Forelimb muscle (tissue), 1 donor: ENCODE data around the gene TMEM72. TPM values are rescaled to one million over a fixed set of nuclear protein-coding genes. Genes with fewer than 3 reads are reported as not detected.
"Not testable (repeated sequence)": the region's sequence is repeated elsewhere in the genome, so short reads cannot be mapped to it uniquely, and the experiment has no call there.

Experiments used
- DNase-seq: peaks from one replicate; pipeline ENCODE4 v3.0.0-alpha.2; 2013; ENCODE audit warnings: low read depth
- polyA plus RNA-seq: library from polyadenylated mRNA; unstranded; fragments of 120-200 nt; gene quantifications from one replicate; pipeline ENCODE4 v1.2.1, GENCODE V29; 2013; ENCODE audit not compliant: insufficient read length

Gene TMEM72
- 0.18 TPM for polyA plus RNA-seq

DNA sequence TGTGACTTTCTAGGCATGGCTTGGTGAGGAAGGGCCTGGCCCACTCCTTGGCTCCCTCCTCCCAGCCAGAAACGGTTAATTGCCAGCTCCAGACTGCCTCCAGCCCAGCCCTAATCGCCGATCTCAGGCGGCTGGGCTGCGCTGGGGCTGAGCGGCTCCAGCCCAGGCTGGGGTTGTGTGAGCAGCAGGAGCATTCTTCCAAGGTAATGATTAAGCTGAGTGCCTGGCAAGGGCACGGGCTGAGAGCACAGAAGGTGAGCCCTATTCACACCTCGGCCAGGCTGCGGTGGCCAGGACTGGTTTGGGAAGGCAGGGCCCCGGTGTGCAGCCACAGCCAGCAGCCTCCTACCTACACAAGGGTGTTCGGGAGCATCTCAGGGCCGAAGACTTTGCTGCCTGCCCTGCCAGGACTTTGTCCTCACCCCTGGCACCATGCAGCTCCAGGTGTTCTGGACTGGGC is at the start of gene TMEM72:
Gene TMEM72, plus strand, starts transcription at position 257 of the 460 bp plus-strand sequence. Its CDS starts 176 bp downstream, at position 433.
- no peak for DNase-seq

DNA sequence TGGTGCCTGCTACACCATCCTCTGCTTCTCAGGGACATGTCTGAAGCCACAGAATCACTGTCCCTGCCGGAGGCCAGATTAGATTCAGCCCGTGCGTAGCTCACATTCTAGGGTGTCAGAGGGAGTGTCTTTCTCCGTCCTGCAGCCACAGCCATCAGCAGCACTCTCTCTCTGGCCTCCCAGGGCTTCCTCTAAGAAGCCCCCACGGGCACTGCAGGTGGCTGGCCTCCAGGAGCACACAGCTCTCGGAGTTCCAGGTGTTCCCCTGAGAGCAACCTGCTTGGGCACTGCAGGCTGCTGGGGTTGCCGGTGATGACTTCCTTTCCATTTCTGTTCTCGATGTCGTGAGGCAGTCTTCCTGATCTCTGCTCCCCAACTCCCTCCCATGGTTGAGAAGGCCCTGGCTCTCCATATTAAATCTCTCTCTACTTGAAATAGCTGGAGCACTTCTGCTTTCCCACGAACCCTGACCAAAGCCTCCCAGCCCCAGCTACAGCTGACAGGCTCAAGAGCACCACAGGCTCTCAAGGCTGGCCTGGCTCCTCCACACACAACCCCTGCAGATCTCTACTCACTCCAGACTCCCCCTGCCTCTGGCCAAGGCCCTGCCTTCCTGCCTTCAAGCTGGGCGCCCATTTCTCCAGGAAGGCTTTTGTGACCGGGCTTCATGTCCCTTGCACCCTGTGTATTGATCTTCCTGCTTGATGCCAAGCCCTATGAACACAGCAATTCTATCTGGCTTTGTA is 49.0 kb upstream of the TMEM72 start:
- DNase-seq = no peak

DNA sequence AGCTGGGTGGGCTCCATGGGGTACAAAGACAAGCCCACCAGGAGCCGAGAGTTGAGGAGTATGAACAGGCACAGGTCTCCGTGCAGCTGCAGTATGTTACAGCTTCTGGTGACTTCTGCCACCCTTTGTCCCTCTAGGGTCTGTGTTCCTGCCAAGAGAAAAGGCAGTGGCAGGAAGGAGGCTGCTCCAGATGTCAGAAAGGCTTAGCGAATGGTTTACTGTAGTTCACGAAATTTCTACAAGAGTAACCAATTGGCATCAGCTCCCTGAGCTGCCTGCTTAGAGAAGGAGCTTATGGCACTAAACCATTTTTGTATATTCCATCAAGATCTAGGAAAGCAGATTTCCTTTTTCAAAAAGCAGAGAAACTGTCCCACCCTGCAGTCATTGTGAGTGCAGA is 48.2 kb upstream of the TMEM72 start:
- DNase-seq = no peak

DNA sequence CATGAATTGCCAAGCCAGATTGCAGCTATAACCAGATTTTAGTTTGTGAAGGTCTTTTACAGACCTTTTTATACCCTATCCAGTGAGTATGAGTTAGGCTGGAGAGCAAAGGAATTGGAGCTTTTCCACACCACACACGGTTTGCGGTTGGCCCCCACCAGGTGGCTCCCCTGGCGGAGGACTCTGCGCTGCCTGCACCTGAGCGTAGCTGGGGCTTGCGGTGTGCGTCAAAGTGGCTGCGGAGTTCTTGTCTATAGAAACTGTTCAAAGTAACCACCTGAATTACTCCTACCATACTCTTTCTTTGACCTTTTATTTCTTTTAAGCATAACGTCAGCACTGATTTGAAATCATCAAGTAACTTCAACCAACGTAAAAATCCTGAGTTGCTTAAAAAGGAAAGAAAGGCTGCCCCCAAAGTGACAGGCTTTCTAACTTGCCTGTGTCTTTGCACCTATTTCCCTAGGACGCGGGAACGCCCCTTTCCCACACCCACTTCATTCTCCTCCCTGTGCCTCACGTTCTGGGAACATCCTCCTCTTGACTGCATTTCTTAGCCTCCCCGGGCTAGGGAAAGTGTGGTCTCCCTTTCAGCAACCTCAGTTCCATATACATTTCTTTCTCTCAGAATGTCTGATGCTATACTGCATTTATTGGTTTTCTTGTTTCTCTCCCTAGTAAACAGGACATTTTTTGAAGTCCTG is 47.6 kb upstream of the TMEM72 start:
- no peak for DNase-seq

DNA sequence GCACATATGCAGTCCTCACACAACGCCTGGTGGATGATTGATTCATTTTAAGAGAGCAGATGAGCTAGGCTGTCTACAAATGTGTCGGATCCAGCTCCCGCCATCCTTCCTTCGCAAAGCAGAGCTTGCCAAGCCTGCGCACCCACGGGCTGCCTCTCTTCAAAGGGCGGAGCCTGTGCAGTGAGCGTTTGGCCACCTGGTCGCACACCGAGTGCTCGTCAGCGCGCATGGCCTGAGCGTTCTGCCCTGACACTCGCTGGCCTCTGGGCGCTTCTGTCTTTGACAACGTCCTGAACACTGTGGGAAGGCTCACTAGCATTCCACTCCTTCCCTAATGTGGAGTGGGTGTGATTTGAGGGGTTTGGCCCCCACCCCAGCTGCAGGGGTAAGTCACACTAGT is 47.1 kb upstream of the TMEM72 start:
- no peak for DNase-seq

DNA sequence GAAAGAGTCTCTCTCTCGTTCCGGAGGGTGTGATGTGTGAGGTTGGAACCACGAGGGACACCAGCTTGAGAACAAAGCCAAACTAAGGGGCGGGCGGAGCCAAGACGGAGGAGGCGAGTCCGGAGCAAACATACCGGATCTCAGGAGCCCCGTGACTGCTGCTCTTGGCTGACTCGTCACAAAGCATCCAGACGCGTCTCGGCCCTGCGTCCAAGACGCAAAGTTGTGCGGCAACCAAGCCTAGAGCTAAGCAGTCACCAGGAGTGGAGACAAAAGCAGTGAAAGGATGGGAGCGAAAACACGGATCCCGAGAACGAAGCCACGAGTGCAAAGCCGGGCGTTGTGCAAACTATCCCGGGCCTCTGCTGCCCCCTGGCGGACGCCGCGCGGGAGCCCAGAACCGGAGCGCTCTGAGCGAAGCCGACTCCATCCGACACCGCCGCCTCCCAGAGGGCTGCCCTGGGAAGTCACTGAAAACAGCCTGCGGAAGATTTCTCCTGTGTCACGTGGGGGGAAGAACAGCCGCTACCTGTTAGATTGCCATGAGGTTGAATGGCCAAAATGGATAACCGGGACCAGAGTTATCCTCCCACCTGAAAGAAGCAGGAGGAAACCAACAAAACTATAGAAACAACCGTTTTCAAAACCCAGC is 46.4 kb upstream of the TMEM72 start:
- DNase-seq = peak; percentile 82

DNA sequence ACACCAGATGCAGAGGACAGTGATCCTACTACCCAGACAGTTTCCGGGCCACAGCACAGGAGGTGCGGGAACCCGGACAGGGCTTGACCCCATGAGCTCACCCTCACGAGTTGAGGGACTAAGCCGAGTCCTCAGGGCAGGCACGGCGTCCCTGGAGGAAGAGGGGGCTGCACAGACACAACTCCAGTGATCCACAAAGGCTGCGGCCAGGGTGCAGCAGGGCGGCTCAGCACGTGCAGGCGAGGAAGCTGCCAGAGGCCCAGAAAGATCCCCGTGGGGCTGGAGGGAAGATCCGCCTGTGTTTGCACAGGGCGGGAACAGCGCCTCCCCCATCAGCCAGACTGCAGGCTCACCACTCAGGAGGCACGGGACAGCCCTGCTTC is 45.9 kb upstream of the TMEM72 start:
- no peak for DNase-seq

DNA sequence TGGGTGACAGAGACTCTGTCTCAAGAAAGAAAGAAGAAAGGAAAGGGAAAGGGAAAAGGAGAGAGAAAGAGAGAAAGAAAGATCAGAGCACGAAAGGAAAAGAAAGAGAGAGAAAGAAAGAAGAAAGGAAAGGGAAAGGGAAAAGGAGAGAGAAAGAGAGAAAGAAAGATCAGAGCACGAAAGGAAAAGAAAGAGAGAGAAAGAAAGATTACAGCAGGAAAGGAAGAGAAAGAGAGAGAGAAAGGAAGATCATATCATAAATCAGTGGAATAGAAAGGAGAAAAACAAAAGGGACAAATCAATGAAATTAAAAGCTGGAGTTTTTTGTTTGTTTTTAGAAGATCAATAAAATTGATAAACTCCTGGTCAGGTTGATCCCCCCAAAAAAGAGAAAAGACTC is 44.8 kb upstream of the TMEM72 start:
- not testable (repeated sequence) for DNase-seq

DNA sequence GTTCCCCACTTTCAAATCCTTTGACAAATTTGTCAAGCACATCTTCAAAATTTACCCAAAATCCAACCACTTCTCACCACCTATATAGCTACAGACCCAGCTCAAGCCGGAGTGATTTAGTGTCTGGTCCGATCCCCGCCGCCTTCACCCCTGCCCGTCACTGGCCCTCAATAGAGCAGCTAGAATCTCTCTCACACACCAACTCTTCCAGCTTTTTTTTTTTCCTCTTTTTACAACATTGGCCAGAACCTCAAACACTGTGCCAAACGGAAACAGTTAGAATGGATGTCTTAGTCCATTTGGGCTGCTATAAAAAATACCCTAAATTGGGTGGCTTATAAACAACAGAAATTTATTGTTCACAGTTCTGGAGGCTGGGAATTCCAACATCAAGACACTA is 41.1 kb upstream of the TMEM72 start:
- DNase-seq = no peak

DNA sequence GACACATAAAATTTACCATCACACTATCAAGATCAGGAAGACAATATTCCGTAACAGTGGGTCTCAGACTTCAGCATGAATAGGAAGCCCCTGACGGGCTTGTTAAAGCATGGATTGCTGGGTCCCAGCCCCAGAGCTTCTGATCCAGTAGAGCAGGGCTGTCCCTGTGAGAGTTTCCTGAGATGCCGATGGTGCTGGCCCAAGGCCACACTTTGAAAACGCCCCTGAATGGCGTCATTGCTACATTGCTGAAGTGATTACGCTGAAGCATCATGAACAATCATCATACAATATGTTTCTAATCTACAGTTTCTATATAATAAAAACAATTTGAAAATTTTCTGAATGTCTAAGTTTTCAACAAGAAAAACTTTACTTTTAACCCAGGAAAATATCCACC is 38.0 kb upstream of the TMEM72 start:
- no peak for DNase-seq

DNA sequence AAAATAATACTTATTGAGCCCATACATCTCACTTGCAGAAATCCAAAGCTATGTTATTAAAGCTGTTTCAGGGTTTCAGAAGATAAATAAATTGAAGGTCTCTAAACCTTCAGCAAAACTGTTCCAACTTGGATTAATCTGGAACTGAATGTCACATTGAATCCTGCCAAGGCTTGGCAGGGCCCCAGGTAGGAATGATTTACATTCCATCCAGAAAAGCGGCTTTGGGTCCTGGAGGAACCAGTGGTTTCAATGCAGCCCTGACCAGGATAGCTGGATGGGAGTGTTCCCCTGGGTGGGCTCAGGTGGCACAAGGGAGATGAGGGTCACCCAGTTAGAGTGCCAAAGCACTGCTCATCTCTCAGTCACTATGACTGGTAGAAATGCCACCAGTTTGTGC is 37.0 kb upstream of the TMEM72 start:
- DNase-seq = no peak

DNA sequence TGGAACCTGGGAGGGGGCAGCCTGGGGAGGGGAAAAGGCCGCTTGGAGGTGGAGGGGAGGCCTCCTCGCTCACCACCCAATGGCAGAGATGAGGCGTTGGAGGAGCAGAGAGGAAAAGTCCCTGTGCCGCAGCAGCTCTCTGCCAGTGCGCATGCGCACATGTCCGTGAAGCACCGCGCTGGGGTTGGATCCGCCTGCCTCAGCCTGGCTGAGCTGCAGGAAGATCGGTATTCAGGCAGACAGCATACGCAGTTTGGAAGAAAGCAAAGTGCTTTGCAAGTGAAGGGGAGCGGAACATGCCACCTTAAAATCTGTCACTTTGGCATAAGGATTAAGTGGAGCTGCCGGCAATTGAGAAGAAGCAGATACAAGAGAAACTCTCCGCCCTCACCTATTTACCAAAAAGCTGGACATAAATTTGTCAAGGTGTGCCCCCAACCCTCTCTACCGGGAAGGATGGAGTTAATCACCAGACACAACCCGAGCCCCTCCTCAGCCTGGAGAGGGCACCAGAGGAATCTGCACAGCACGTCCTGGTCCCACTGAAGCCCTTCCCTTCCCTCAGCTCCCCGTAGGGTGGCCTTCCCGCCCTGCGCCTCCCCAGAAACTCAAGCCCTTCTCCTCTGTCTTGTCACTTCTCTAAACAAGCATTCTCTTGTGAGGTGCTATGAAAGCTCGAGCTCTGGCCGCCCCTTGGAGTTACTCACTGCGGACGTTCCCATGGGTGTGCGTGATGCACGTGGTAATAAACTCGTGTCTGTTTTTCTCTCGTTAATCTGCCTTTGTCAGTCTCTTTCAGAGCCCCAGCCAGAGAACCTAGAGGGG is 32.2 kb upstream of the TMEM72 start:
- peak; percentile 81 for DNase-seq

DNA sequence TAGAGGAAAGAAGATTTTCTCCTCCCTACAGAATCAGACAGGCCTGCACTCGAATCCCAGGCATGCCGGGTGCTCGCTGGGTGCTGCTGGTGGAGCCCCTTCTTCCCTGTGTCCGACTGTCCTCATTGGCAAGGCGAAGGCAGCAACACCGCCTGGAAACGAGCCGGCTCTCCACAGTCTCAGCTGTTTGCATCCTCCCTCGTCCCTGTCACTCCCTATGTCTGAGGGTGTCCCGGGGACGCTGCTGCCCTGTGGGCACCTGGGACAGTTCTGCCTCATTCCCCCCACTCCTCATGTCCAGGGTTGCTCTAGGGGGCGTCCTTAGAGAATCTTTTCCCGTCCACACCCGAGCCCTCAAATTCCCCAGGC is 31.6 kb upstream of the TMEM72 start:
- no peak for DNase-seq

DNA sequence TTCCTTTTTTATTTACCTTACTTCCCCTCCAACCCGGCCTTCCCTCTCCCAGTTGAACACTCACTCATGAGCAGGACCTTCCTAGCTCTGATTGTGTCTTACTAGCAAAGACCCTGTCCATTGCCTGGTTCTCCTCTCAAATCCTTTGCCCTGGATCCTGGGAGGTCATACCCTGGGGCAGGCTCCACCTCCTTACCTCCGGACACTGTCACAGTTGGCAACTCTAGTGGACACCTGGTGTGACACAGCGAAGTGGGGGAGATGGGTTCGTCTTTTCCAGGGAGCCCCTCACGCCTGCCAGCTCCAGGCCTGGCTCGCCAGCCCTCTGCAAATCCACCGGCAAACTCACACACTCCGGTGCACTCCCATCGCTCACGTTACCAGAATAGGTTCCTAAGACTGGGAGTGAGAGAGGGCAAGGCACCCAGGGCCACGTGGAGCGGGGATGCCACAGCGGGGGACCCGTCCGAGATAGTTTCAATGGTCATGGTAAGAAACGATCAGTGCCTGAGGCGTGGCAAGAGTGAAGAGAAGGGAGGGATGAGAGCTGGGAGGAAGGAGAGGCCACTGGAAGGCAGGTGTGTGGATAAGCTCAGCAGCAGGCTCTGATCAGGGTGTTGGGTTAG is 30.9 kb upstream of the TMEM72 start:
- no peak for DNase-seq

DNA sequence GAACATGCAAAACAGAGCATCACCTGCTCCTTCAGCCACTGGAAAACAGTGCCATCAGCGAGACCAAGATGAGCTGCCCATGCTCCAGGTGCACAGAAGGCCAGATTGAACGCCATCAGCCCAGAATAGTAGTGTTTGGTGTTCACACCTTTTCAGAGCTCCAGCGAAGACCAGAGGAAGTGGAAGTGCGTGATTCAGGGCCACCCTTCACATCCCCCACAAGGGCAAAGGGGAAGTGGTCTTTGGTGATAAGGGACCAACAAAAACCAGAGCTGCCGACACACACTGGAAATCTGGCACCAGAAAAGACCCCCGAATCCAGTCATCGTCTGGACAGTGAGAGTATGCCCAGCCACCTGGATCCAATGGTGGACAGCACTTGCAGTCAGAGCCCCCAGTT is 29.5 kb upstream of the TMEM72 start:
- no peak for DNase-seq

DNA sequence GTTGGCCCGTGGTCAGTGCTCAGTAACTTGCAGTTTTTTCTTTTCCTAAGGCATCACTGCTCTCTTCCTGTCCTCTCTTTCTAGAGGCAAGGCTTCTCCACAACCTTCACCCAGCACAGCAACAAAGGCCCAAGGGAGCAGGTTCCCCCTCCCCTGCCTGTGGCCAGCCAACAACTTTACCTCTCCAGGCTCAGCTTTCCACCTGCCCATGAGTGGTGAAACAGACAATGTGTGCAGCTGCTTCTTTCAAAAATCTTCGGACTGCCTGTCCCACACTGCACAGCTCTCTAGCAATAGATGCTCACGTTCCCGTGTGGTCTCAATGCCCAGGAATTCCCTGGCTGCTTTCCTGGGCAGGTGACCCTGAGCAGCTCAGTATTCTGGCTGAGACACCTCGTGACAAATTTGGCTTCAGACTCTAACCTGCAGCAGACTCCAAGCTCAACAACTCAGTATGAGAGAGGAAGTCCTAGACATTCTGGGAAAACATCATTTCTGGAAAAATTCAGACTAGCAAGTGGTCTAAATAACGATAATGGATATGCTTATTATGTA is 28.9 kb upstream of the TMEM72 start:
- DNase-seq = no peak

DNA sequence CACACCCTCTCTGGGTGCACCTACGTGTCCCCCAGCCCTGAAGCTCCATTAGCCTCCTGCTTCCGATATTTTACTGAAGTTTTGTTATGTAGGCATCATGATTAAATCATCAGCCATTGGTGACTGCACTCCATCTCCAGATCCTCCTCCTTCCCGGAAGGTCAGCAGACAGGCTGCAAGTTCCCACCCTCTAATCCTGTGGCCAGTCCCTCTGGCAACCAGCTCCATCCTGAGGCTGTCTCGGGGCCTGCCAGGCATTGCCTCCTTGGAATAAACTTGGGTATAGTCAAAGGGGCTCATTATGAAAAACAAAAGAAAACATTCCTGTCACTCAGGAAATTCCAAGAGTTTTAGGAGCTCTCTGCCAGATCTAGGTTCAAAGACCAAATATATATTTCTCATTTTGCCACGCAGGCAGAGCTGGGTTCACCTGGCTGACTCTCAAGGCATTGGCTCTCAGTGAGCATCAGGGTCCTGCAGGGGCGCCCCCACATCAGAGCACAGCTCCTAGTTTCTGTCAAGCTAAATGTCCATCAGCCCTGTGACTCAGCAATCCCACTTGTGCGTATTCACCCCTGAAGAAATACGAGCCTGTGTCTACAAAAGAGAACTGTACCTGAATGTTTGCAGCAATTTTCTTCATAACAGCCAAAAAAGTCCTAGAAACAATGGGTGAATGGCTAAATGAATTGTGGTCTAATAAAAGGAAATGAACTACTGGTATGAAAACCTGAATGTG is 27.4 kb upstream of the TMEM72 start:
- no peak for DNase-seq

DNA sequence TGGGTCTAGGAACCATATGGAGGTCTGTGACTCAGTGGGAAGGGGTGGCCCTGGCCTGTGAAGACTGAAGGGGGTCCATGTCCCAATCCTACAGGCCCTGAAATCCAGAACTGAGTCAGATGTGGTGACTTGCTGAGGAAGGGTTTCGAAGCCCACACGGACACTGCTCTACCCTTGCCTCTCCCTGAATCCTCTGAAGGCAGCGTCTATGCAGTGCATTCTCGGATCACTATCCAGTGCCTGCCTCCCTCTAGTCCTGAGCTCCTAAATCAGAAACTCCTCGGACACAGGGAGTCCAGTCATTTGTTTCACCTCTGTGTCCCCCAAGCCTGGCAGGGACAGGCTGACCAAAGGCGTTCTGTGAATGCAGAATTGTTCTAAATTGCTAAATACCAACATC is 25.4 kb upstream of the TMEM72 start:
- no peak for DNase-seq

DNA sequence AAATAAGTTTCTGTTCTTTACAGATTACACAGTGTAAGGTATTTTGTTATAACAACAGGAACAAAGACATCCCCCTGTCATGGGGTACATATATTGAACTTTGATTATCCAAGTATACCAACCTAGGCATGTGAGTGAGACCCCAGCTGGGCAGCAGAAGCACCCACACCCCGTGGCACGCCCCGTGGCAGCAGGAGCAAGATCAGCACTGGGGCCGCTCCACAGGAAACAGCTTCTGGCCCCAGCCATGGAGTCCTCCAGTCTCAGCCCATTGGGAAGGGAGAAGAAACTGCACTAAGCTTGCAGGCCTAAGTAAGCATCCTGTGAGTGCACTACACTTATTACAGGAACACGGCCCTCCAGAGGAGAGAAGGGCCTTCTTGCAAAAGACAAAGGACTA is 24.2 kb upstream of the TMEM72 start:
- DNase-seq = no peak

DNA sequence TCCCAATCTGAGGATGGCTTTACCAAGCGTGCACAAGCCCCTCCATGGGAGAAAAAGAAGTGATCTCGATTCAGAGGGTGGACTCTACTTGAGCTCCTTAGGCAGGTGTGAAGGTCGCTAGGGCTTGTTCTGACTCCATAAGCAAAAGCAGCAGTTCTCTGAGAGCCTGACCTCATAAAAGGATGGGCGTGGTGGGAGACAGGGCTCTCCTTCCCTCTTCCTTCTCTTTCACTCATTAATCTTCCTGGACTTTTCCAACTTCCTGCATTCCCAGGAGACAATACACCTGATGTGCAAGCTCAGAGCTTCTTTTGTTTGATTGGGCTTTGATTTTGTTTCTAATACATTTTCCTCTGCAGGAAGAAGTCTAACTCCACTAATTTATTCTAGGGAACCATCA is 22.3 kb upstream of the TMEM72 start:
- no peak for DNase-seq

DNA sequence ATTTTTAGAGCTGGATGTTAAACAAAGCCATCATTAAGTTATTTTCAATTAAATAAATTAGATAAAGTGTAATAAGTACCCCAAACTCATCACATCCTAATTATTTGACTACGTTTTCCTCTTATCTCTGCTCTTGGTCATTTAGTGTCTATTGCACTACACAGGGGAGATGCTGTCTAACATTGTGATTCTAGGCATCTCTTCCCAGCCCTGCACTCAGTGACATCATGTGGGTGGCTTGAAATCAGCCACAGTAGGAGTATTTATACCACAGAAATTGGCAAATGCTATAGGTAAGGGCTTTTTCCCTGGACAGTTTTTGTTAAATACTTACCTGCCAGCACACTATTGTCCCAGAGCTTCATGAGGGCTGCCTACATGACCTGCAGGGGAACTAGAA is 21.3 kb upstream of the TMEM72 start:
- no peak for DNase-seq
